ENCODE results near the gene GNS.
"Not testable (repeated sequence)": the region's sequence is repeated elsewhere in the genome, so short reads cannot be mapped to it uniquely, and the experiment has no call there.

GNS gene

GRCh38 chr12:64696080-64696741 lies 63.0 kb downstream of the GNS start:
- DNase-seq (ENCODE audit: low read depth in 2 of 2), result no peak

- no peak for DNase-seq (ENCODE audit: low read depth in 2 of 2)
Measured at GRCh38 chr12:64695550-64695949, 63.7 kb downstream of the GNS start.

DNA sequence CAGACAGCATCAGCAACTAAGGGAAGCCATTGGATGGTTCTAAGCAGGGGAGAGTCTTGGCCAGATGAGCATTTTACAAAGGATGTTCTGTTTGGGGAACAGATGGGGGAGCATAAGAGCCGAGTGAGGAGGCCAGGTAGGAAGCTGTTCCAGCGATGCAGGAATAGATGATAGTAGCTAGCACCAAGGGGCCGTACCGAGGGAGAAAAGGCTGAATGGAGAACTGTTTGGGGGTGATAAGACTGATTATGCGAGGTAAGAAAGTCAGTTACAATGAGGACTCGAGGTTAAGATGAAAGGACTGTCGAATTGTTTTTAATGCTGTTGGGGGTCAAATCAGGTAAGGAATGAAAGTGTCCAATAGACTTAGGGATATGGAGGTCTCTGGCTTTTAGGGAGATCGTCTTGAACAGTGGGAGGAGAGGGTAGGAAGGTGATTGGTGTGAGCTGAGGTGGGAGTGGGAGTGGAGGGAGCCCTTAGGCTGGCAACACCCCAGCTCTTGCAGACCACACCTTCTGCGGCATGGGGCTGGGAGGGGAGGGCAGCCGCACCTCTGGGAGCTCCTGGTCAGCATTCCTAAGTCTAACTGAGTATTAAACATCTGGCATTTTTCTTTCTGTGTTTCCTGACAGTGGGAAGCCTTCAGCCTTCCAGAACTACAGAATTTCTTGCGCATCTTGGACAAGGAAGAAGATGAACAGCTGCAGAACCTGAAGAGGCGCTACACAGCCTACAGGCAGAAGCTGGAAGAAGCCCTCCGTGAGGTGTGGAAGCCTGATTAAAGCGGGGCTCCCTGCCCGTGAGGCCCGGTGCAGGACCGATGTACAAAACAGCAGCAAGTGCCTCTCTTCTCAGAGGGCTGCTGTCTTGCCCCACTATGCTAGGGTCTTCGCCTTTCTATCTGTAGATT lies 64.8 kb downstream of the GNS start:
- DNase-seq (ENCODE audit: low read depth in 2 of 2), result no peak

- DNase-seq (ENCODE audit: low read depth in 2 of 2), result no peak
Measured at GRCh38 chr12:64691795-64692583, 67.2 kb downstream of the GNS start.

- no peak for DNase-seq (ENCODE audit: low read depth in 2 of 2)
Measured at GRCh38 chr12:64691227-64691794, 67.9 kb downstream of the GNS start.

DNA sequence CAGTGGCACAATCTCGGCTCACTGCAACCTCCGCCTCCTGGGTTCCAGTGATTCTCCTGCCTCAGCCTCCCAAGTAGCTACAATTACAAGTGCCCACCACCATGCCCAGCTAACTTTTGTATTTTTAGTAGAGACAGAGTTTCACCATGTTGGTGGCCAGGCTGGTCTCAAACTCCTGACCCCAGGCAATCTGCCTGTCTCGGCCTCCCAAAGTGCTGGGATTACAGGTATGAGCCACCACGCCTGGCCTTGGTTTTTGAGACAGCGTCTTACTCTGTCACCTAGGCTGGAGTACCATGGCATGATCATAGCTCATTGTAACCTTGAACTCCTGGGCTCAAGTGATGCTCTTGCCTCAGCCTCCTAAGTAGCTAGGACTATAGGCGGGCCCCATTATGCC lies 69.0 kb downstream of the GNS start:
- DNase-seq (ENCODE audit: low read depth in 2 of 2), result not testable (repeated sequence)

DNA sequence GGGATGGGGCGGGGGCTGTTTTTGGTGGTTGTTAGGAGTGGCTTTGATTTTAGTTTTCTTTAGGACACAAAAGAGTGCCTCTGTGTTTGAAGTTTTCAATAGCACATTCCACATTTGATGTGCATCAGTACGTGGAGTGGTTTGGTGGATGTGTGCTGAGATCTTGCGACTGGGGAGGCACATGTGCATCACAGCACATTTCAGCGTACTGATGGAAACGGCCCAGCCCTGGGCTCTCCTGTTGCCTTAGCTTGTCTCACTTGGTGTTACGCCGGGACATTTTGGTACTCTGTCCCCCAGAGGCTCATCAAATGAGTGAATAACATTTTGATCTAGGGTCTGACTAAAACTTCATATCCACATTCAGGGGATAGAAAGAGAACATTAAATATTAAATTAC lies 70.5 kb downstream of the GNS start:
- DNase-seq (ENCODE audit: low read depth in 2 of 2), result no peak

DNA sequence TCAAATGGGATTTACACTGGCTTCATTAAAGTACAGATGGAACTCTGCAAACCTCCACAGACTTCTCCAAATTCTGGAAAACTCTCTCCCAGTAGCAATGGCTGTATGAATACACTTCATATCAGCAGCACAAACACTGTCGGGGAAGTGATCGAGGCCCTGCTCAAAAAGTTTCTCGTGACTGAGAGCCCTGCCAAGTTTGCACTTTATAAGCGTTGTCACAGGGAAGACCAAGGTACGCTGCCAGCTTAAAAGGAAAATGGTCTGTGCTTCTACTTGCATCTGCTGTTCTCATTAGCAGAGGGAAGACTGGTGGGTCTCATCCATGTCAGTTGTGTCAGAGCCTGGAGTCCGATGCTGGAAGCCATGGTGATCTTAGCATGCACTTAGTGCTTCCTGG lies 71.0 kb downstream of the GNS start:
- DNase-seq (ENCODE audit: low read depth in 2 of 2), result no peak

DNA sequence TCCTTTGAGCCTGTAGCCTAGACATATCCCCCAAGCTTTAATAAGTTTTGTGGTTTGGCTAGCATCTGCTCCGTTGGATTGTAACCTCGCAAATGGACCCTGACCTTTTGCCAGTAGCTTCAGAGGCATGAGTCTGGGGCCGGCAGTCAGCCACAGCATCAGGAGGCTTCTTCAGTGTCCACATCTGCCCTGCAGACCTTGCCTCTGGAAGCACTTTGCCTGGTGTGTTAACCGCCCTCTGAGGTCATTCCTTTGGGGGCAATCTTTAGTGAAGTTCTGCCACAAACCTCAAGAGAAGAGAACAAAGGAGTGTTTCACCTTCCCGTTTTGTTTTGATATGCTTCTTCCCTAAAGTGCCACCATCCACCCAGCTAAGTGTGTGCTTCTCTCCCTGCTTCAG lies 71.4 kb downstream of the GNS start:
- DNase-seq (ENCODE audit: low read depth in 2 of 2), result no peak

- DNase-seq (ENCODE audit: low read depth in 2 of 2), result no peak
Measured at GRCh38 chr12:64685605-64686004, 73.6 kb downstream of the GNS start.

DNA sequence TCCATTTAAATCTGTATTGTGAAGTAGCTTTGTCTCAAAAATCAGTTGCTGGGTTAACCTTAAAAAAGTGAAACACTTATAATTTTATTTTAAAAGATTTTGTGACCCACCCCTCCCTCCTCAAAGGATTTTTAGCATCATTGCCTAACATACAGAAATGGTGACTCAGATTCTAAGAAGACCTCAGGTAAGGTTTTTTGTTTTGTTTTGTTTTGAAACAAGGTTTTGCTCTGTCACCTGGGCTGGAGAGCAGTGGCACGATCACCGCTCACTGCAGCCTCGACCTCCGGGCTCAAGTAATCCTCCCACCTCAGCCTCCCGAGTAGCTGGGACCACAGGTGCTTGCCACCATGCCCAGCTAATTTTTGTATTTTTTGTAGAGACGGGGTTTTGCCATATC lies 74.2 kb downstream of the GNS start:
- no peak for DNase-seq (ENCODE audit: low read depth in 2 of 2)

DNA sequence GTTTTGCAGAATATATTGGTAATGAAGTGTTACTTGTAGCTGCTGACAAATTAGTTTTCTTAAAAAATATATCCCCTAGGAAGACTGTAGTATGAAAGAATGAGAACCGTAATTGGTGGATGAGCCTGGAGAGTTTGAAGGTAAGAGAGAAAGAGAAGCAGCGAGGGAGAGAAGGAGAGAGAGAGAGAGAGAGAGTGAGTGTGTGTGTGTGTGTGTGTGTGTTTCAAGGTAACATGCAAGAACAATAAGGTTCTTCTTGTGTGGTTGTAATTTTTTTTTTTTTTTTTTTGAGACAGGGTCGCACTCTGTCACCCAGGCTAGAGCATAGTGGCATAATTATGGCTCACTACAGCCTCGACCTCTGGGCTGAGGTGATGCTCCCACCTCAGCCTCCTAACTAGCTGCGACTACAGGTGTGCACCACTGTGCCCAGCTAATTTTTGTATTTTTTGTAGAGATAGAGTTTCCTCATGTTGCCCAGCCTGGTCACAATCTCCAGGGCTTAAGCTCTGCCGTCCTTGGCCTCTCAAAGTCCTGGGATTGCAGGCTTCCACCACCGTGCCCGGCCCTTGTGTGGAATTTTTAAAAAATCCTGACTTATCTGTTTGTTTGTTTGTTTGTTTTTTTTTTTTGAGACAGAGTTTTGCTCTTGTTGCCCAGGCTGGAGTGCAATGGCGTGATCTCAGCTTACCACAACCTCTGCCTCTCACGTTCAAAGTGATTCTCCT lies 75.2 kb downstream of the GNS start:
- DNase-seq (ENCODE audit: low read depth in 2 of 2), result no peak

DNA sequence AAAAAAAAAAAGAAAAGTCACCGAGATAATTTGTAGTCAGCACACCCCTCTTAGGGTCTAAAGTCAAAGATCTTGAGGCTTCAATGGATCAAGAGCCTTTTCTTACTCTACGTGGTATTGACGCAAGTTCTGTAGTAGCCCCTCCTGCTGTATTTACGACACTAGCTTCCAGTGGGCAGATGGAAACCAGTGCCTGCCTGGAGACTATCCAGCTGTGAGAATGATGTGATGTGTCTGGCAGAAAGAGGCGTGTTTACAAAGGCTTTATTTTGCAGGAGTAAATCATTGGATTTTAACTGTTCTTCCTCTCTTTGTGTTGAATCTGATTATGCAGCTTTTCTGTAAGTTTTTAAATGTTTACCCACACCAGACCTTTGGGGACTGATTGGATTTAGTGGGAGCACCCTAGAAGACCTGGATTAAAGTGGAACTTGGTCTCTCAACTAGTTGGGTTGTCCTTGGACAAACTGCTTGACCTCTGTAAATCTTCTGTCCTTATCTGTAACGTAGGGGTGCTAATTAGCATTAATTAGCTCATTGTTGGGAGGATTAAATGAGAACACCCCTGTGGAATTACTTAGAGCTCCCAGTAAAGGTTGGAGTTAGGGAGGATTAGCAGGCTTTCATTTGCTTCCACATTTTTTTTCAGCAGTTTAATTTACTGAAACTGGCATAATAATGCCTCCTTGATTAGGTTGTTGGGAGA lies 76.5 kb downstream of the GNS start:
- no peak for DNase-seq (ENCODE audit: low read depth in 2 of 2)

DNA sequence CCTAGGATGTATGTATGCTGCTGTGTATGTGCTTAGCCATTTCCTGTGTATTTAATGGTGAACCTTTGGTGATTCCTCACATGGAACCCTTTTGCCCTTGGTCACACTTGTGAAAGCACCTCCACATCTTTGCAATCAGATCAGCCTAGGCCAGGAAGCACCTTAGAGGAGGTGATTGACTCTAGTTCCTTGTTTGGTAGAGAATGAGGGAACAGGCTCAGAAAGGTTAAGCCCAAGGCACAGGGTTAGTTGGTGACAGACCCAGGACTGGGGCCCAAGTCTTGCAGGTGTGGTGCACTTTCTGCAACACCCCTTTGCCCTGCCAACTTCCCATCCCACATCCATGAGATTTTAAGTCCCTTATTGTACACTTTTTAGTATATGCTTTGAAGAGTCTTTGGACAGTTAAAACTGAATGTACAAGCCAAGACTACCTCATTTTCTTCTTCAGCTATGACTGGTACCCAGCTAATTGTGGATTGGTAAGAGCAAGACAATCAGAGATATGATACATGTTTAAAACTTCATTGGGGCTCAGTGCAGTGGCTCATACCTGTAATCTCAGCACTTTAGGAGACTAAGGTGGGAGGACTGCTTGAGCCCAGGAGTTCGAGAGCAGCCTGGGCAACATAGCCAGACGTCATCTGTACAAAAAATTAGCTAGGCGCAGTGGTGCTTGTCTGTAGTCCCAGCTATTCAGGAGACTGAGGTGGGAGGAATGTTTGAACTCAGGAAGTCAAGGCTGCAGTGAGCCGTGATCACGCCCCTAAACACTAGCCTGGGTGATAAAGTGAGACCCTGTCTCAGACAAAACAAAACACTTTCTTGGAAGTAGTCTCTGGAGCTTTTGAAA lies 77.8 kb downstream of the GNS start:
- DNase-seq (ENCODE audit: low read depth in 2 of 2), result no peak

GRCh38 chr12:64680235-64680634 lies 79.0 kb downstream of the GNS start:
- DNase-seq (ENCODE audit: low read depth in 2 of 2), result no peak

DNA sequence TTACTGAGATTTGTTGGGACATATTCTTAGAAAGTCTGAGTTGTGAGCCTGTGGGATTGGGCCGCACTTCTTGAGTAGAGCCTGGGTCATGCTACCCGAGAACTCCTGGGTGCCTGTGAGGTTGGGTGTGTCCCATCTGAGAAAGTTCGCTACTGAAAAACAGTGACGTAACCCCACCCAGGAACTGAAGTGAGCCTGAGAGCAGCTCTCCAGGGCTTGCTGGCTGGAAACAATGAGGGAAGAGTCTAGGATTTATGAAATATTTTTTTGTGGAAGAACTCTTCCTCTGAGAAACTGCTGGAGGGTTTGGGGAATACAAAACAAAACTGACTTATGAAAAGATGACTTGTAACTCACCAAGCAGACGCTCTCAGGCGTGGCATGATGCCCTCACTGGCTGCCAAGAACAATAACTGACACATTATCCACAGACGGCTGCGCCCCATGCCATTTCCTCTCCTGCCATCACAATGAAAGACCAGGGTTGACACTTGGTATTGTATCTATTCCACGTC lies 79.7 kb downstream of the GNS start:
- peak in 1 of 2 donors; percentile 23 for DNase-seq (ENCODE audit: low read depth in 2 of 2)

- no peak for DNase-seq (ENCODE audit: low read depth in 2 of 2)
Measured at GRCh38 chr12:64678835-64679234, 80.4 kb downstream of the GNS start.

DNA sequence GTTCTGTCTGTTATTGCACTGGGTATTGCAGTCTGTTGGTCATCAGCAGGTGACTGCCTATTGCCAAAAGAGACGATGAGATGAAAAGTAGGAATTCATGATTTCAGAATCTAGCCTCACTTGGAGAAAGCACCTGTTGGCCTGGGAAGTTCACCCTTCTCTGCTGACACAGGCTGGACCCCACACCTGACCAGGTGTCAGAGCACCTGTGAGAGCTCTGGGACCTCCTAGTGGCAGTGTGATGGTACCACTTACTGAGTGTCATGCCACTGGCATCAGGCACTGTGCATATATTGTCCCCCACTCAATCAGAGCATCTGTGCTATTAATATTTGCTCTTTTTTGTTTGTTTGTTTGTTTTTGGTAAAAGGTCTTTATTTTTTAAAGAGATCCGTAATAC lies 81.0 kb downstream of the GNS start:
- no peak for DNase-seq (ENCODE audit: low read depth in 2 of 2)

DNA sequence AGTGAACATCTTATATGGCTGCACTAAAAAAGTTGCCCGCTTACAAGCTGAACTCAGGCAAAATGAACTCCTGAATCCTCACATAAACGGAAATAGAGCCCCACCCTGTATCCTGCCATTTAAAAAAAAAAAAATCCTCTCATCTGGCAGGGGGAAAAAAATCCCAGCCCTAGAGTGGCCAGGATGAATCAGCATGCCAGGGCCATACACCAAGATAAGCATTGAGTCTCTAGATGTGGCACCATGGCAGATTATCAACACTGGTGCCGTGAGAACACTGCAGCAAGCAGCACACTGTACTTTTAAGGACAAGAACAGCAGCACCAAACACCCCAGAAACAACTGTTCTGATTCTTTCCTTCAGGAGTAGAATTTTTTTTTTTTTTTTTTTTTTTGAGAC lies 83.4 kb downstream of the GNS start:
- DNase-seq (ENCODE audit: low read depth in 2 of 2), result no peak
